Midbrain (tissue), 1 donor: Measurements from ENCODE around the gene LRRC32.
"Not testable (repeated sequence)": the region's sequence is repeated elsewhere in the genome, so short reads cannot be mapped to it uniquely, and the experiment has no call there.

Experiments
- DNase-seq: peaks from one replicate; lab custom pipeline; 2025; lab: John Stamatoyannopoulos, UW

The LRRC32 gene

DNA sequence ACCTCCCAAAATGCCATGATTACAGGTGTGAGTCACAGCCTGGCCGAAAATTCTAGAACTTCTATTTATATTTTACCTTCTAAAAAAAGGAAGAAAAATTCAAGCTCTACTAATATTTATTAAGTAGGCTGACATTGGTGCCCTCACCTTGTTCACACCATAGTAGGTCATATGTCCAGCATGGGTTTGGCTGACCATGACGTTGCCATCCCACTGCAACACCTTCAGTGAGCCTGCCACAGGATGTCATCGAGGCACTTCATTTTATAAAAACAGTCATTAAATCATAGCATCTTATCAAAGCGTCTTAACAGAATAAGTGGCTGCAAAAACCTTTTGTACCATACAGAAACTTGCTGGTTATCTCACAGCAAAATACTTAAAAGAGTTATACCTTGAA is 58.3 kb downstream of the LRRC32 start:
- no peak for DNase-seq

DNA sequence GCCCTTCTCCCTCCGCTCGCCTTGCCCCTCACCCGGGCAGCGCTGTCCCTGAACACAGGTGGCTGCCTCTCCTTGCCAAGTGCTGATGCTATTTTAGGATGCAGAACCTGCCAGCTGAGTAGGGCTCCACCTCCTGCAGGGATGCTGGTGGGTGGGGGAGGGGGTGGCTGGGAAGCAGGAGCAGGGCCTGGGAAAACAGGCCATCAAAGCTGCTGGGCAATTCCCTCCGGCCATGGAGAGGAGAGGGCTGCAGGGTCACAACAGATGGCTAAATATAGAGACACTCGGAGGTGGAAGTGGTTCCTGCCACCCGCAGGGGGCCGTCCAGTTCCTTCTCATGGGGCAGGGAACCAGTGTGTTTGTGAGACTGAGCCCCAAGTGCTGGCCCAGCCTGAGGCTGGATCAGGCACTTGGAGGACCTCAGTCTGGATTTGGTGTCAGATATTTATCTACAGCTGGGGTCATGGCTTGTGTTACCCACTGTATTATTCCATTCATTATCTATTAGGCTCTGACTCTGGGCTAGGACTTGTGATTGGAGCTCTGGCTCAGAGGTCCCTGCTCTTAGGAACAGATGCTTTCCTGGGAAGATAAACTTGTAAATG is 59.6 kb downstream of the LRRC32 start:
- no peak for DNase-seq

DNA sequence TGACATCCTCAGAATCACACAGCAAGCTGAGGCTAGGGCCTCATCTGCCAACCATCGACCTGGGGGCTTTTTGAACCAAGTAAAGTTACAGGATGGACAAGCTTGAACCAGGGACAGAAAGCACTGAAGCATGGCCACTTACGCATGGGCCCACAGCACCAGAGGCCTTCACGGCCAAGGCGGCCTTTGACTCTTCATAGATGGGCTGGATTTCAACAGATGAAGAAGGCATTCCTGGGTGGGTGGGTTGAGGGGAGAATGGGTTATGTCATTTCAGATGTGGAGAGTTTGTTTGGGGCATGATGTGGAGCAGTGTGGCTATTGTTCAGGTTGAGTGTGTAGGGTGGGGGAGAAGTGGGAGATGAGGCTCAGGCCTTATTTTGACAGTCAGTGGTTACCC is 60.2 kb downstream of the LRRC32 start:
- no peak for DNase-seq

DNA sequence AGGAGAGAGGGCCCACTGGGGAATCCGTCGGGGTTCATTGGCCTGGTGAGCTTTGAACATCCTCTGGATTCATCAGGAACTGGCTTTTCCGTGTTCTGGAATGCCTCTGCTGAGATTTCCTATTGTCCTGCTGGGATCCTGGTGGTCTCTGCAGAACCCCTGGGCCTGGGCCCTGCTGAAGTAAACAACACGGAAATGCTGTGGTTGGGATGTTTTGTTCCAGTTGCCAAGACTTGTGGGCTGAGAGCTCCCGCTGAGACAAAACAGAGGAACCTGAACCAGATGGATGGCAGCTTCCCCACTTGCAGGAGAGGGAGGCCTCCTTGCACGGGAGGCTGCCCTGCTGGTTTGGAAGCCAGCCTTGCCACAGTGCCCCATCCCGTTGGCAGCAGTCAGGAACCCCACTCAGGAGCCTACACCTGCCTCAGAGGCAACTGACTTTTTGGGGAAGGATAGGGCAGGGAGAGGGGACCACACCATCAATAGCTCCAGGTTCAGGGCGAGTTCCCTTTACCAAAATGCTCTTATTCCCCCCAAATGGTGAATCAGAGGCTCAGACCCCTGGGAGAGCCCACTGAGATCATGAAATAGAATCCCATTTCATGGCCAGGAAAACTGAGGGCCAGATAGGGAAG is 60.7 kb downstream of the LRRC32 start:
- DNase-seq: no peak

DNA sequence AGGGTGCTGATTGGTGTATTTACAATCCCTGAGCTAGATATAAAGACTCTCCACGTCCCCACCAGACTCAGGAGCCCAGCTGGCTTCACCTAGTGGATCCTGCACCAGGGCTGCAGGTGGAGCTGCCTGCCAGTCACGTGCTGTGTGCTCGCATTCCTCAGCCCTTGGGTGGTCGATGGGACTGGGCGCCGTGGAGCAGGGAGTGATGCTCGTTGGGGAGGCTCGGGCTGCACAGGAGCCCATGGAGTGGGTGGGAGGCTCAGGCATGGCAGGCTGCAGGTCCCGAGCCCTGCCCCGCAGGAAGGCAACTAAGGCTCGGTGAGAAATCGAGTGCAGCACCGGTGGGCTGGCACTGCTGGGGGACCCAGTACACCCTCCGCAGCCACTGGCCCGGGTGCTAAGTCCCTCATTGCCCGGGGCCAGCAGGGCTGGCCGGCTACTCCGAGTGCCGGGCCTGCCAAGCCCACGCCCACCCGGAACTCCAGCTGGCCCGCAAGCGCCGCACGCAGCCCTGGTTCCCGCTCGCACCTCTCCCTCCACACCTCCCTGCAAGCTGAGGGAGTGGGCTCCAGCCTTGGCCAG is 61.6 kb downstream of the LRRC32 start:
- DNase-seq: not testable (repeated sequence)

DNA sequence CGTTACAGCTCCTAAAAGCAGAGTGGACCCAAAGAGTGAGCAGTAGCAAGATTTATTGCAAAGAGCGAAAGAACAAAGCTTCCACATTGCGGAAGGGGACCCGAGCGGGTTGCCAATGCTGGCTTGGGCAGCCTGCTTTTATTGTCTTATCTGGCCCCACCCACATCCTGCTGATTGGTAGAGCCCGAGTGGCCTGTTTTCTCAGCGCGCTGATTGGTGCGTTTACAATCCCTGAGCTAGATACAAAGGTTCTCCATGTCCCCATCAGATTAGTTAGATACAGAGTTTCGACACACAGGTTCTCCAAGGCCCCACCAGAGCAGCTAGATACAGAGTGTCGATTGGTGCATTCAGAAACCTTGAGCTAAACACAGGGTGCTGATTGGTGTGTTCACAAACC is 62.3 kb downstream of the LRRC32 start:
- DNase-seq: not testable (repeated sequence)
